ENCODE results near the gene DUSP16. TPM values are rescaled to one million over a fixed set of nuclear protein-coding genes. Genes with fewer than 3 reads are reported as not detected.

Gene DUSP16
- total RNA-seq, 1 experiment from 2014 or later: 63.9 TPM

GRCh38 chr12:12467688-12468261, 94.9 kb downstream of the DUSP16 start:
- Histone ChIP-seq H3K4me1 (peaks cover 6% of the 10 kb centered on the region; the same call in 1 of the 2 replicates), H3K9me3 (no peaks in the 10 kb centered on the region), H3K27me3 (replicated peaks; ENCODE audit: control insufficient read depth, insufficient read depth, low read length) (no peaks in the 10 kb centered on the region), H3K36me3 (ENCODE audit: control insufficient read depth, insufficient read depth, low read length) (peaks cover 3% of the 10 kb centered on the region), H3K4me3 (ENCODE audit: low read depth, low read length) (no peak overlapping the region)
- Mint-ChIP-seq H3K9me3 (ENCODE audit: unreplicated experiment) (peaks cover 17% of the 10 kb centered on the region), H3K4me3 (ENCODE audit: unreplicated experiment) (no peak overlapping the region), H3K27me3 (ENCODE audit: insufficient read depth, unreplicated experiment) (no peaks in the 10 kb centered on the region), H3K27ac (ENCODE audit: unreplicated experiment) (peak overlapping the region; percentile 33), H3K4me1 (ENCODE audit: low read depth, unreplicated experiment) (peaks cover 22% of the 10 kb centered on the region), H3K36me3 (ENCODE audit: insufficient read depth, unreplicated experiment) (peaks cover 69% of the 10 kb centered on the region)
- no peak for DNase-seq
- TF ChIP-seq CTCF (IDR thresholded peaks at IDR 0.05; ENCODE audit: insufficient read depth in 1 of 2, low read depth in 1 of 2, low read length in 1 of 2, severe bottlenecking in 1 of 2, unreplicated experiment in 1 of 2): no peak
- intact Hi-C loops (cut with micrococcal nuclease; ENCODE audit: unreplicated experiment): no loop called here
- ChIA-PET CTCF (no interaction called here), POLR2A (no interaction called here)
- no TSS peak for BruUV-seq (replicated peaks)

GRCh38 chr12:12467264-12467663, 95.4 kb downstream of the DUSP16 start:
- H3K27me3 ChIP-seq (replicated peaks; ENCODE audit: control insufficient read depth, insufficient read depth, low read length): no peaks in the 10 kb centered on the region
- H3K4me3 ChIP-seq (ENCODE audit: low read depth, low read length): no peak overlapping the region
- ChIA-PET CTCF (interaction anchor here (0.8 kb wide), 1 partner anchor 82 kb away, joined by 3 read pairs; no protein-coding TSS in a partner anchor), POLR2A (no interaction called here)
- Mint-ChIP-seq H3K4me1 (ENCODE audit: low read depth, unreplicated experiment) (peaks cover 22% of the 10 kb centered on the region), H3K27ac (ENCODE audit: unreplicated experiment) (peak overlapping the region; percentile 23), H3K9me3 (ENCODE audit: unreplicated experiment) (peaks cover 17% of the 10 kb centered on the region), H3K27me3 (ENCODE audit: insufficient read depth, unreplicated experiment) (no peaks in the 10 kb centered on the region), H3K4me3 (ENCODE audit: unreplicated experiment) (no peak overlapping the region), H3K36me3 (ENCODE audit: insufficient read depth, unreplicated experiment) (peaks cover 64% of the 10 kb centered on the region)
- peaks cover 3% of the 10 kb centered on the region for H3K36me3 ChIP-seq (ENCODE audit: control insufficient read depth, insufficient read depth, low read length)
- no peak for DNase-seq
- H3K9me3 ChIP-seq: no peaks in the 10 kb centered on the region
- intact Hi-C loops (cut with micrococcal nuclease; ENCODE audit: unreplicated experiment): no loop called here
- no peak for TF ChIP-seq CTCF (IDR thresholded peaks at IDR 0.05; ENCODE audit: insufficient read depth in 1 of 2, low read depth in 1 of 2, low read length in 1 of 2, severe bottlenecking in 1 of 2, unreplicated experiment in 1 of 2)
- BruUV-seq (replicated peaks): no TSS peak
- H3K4me1 ChIP-seq: peaks cover 6% of the 10 kb centered on the region; the same call in 1 of the 2 replicates

- Mint-ChIP-seq H3K4me1 (ENCODE audit: low read depth, unreplicated experiment) (peaks cover 29% of the 10 kb centered on the region), H3K4me3 (ENCODE audit: unreplicated experiment) (no peak overlapping the region), H3K36me3 (ENCODE audit: insufficient read depth, unreplicated experiment) (peaks cover 53% of the 10 kb centered on the region), H3K27me3 (ENCODE audit: insufficient read depth, unreplicated experiment) (no peaks in the 10 kb centered on the region), H3K27ac (ENCODE audit: unreplicated experiment) (no peak overlapping the region), H3K9me3 (ENCODE audit: unreplicated experiment) (peaks cover 17% of the 10 kb centered on the region)
- ChIA-PET POLR2A (interaction anchor here (0.8 kb wide), 1 partner anchor 62 kb away, joined by 3 read pairs; no protein-coding TSS in a partner anchor), CTCF (interaction anchor here (0.8 kb wide), 1 partner anchor 81 kb away, joined by 3 read pairs; no protein-coding TSS in a partner anchor)
- H3K9me3 ChIP-seq: no peaks in the 10 kb centered on the region
- BruUV-seq (replicated peaks): TSS peak; percentile 6
- no peak for DNase-seq
- no peaks in the 10 kb centered on the region for H3K27me3 ChIP-seq (replicated peaks; ENCODE audit: control insufficient read depth, insufficient read depth, low read length)
- TF ChIP-seq CTCF (IDR thresholded peaks at IDR 0.05; ENCODE audit: insufficient read depth in 1 of 2, low read depth in 1 of 2, low read length in 1 of 2, severe bottlenecking in 1 of 2, unreplicated experiment in 1 of 2): no peak
- H3K4me1 ChIP-seq: peaks cover 6% of the 10 kb centered on the region; the same call in 1 of the 2 replicates
- intact Hi-C loops (cut with micrococcal nuclease; ENCODE audit: unreplicated experiment): no loop called here
- H3K4me3 ChIP-seq (ENCODE audit: low read depth, low read length): no peak overlapping the region
- H3K36me3 ChIP-seq (ENCODE audit: control insufficient read depth, insufficient read depth, low read length): peaks cover 3% of the 10 kb centered on the region
These were observed 96.5 kb downstream of the DUSP16 start for GRCh38 chr12:12466157-12466556.
